GM19452 (cell line): Measurements from ENCODE around the gene GUCY1A1.

Experiments used
- ATAC-seq: cut with Tn5 transposase; IDR thresholded peaks from one replicate; pipeline ENCODE4 v1.9.1; 2021; ENCODE audit not compliant: unreplicated experiment

GUCY1A1 gene

DNA sequence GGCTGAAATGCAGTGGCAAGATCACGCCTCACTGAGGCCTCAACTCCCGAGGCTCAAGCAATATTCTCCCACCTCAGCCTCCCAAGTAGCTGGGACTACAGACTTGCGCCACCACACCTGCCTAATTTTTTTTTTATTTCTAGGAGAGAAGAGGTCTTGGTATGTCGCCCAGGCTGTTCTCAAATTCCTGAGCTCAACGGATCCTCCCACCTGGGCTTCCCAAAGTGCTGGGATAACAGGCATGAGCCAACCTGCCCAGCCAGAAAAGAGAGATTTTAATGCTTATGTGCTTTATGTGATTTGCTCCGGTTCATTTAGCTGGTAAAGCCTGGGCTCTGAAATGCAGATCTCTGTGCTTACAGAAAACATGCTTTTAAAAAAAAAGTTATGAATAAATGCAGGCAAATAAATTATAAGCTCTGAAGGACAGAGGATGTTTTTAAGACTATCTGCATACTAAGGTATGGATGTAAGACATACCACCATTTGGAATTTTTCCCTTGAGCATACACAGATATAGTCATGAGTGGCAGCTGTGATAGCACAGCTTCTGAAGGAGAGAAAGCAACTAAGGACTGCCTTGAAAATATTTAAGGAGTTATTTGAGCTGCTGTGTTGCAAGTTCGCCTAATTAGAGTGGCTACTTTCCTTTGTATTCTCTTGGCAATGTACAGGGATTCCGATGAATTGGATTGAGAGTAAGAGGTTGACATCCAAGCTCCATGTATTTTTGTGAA is 106.0 kb downstream of the GUCY1A1 start:
- ATAC-seq: no peak

GRCh38 chr4:155773196-155773800 is 106.7 kb downstream of the GUCY1A1 start:
- no peak for ATAC-seq

GRCh38 chr4:155774033-155774432 is 107.4 kb downstream of the GUCY1A1 start:
- ATAC-seq: no peak

DNA sequence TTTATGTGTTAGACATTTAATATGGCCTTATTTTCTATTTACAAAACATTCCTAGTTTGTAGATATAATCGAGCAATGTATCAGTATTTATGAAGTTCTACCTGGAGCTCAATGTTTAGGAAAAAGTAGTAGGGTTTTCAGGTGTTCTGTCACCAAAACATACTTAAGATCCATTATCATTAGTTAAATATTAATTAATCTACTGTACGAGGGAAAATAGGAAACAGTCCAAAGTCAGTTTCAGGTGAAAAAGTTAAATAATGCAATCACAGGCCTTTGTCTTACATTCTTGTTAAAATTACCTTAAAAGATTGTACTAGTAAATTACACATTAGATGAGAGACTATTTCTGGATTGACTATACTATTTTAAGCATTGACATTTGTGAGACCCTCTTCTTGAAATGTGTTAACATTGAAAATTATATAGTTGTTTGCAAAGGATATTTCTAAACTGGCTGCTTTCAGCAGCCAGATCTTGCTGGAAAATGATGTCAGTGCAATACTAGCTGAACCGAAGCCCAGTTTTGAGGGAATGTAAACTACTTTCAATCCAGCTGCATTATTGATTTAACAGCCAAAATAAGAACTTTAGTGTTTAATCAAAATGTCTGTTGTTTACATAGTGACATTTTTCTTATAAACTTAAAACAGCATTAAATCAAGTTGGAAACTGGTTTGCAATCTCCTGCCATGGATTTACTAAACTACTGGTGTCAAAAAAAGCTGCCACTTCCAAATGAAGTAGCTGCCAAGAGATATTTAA is 111.5 kb downstream of the GUCY1A1 start:
- no peak for ATAC-seq

- no peak for ATAC-seq
Observed at GRCh38 chr4:155780775-155781174, 114.1 kb downstream of the GUCY1A1 start.

DNA sequence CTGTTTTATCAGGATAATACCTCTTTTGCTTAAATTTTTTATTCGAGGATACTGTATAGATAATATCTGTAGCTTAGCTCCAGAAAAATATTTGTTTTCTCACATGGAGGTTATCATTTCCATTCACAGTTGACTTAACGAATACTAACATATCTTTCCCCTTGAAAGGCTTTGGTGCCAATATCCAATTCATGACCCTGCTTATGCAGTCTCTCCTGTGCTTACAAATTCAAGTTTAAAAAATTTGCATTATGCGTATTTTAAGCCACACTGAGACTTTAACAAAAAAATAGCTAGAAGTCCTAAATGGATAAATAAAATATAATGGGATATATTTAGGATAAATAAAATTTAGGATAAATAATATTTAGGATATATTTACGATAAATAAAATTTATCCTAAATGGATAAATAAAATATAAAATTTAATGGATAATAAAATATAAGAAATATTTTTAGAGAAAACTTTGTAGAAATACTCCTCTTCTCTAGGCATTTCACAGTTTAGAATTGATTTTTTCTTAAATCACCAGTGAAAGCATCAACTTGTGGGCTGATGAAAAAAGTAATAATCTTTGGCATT is 114.7 kb downstream of the GUCY1A1 start:
- no peak for ATAC-seq
